ENCODE results near the gene TANGO2. TPM values are rescaled to one million over a fixed set of nuclear protein-coding genes. Genes with fewer than 3 reads are reported as not detected.

Gene TANGO2
- polyA plus RNA-seq, 4 donors: 9.4 to 14.4 (median 10.8) TPM

- DNase-seq (ENCODE audit: low read depth in 4 of 4, low spot score in 3 of 4): no peak
Observed at GRCh38 chr22:19994851-19995610, 25.9 kb upstream of the TANGO2 start.

- DNase-seq (ENCODE audit: low read depth in 4 of 4, low spot score in 3 of 4): no peak
Observed at GRCh38 chr22:19995611-19996339, 25.1 kb upstream of the TANGO2 start.

GRCh38 chr22:19996694-19997384 is 24.1 kb upstream of the TANGO2 start:
- no peak for DNase-seq (ENCODE audit: low read depth in 4 of 4, low spot score in 3 of 4)

- DNase-seq (ENCODE audit: low read depth in 4 of 4, low spot score in 3 of 4): no peak
Observed at GRCh38 chr22:19997561-19998231, 23.2 kb upstream of the TANGO2 start.

GRCh38 chr22:19998232-19998951 is 22.5 kb upstream of the TANGO2 start:
- no peak for DNase-seq (ENCODE audit: low read depth in 4 of 4, low spot score in 3 of 4)

GRCh38 chr22:19998991-19999820 is 21.7 kb upstream of the TANGO2 start:
- no peak for DNase-seq (ENCODE audit: low read depth in 4 of 4, low spot score in 3 of 4)

GRCh38 chr22:20000246-20001081 is 20.4 kb upstream of the TANGO2 start:
- DNase-seq (ENCODE audit: low read depth in 4 of 4, low spot score in 3 of 4): no peak

GRCh38 chr22:20001082-20001638 is 19.8 kb upstream of the TANGO2 start:
- no peak for DNase-seq (ENCODE audit: low read depth in 4 of 4, low spot score in 3 of 4)

- DNase-seq (ENCODE audit: low read depth in 4 of 4, low spot score in 3 of 4): no peak
Observed at GRCh38 chr22:20002128-20002527, 18.8 kb upstream of the TANGO2 start.

- DNase-seq (ENCODE audit: low read depth in 4 of 4, low spot score in 3 of 4): no peak
Observed at GRCh38 chr22:20002636-20003035, 18.3 kb upstream of the TANGO2 start.

- no peak for DNase-seq (ENCODE audit: low read depth in 4 of 4, low spot score in 3 of 4)
Observed at GRCh38 chr22:20003304-20003703, 17.6 kb upstream of the TANGO2 start.

- DNase-seq (ENCODE audit: low read depth in 4 of 4, low spot score in 3 of 4): no peak
Observed at GRCh38 chr22:20004464-20004863, 16.4 kb upstream of the TANGO2 start.

- DNase-seq (ENCODE audit: low read depth in 4 of 4, low spot score in 3 of 4): no peak
Observed at GRCh38 chr22:20008221-20008995, 12.5 kb upstream of the TANGO2 start.

GRCh38 chr22:20009018-20009491 is 11.9 kb upstream of the TANGO2 start:
- no peak for DNase-seq (ENCODE audit: low read depth in 4 of 4, low spot score in 3 of 4)

- no peak for DNase-seq (ENCODE audit: low read depth in 4 of 4, low spot score in 3 of 4)
Observed at GRCh38 chr22:20009582-20010306, 11.2 kb upstream of the TANGO2 start.

GRCh38 chr22:20010307-20011122 is 10.4 kb upstream of the TANGO2 start:
- no peak for DNase-seq (ENCODE audit: low read depth in 4 of 4, low spot score in 3 of 4)

All from right renal pelvis (tissue), 4 donors.